HG02798 (cell line): Measurements from ENCODE around the gene FLNB.

Experiments
- ATAC-seq: cut with Tn5 transposase; IDR thresholded peaks from one replicate; pipeline ENCODE4 v1.9.1; 2021; ENCODE audit warnings: mild to moderate bottlenecking; ENCODE audit not compliant: unreplicated experiment, poor library complexity

FLNB gene

DNA sequence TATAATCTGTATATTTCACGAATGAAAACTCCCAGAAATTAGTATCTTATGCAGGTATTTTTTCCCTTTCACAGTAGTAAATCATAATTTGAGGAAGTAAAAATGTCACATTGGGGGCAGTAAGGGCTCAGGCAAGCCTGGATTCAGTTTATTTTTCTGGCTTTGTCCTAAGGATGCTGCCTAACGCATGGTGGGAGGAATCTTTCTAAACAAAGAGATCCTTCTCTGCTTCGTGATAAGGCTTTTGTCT is 166.9 kb downstream of the FLNB start:
- ATAC-seq = no peak

DNA sequence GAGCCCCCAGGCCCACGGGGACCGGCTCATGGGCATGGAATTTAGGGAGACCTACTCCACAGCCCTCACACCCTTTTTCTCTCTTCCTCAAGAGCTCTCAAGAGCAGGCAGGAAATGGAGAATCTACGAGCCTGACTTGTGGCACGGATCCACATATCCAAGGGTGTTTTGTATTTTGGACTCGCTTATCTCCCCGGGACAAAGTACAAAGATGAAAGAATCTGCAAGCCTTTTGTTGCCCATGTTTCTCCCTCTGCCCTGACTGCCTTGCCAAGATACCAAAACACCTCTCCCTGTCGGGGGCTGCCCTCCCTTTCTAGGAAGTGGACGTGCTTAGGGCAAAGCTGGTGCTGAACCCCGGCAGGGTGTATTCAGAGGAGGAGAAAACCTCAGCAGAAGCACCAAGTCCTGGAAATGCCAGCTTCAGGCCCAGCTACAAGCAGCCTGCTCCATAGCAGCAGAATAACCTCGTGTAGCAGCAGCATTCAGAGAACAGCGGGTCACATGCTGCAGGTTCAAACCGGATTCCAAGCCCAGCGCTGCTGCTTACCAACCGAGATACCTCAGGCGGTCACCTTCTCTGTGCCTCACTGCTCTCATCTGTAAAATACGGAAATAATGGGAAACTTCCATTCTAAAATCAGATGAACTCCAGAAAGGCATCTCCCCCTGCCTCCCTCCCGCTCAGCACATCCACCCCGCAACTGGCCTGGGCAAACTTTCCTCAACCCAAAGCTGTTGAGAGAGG is 167.4 kb downstream of the FLNB start:
- no peak for ATAC-seq

DNA sequence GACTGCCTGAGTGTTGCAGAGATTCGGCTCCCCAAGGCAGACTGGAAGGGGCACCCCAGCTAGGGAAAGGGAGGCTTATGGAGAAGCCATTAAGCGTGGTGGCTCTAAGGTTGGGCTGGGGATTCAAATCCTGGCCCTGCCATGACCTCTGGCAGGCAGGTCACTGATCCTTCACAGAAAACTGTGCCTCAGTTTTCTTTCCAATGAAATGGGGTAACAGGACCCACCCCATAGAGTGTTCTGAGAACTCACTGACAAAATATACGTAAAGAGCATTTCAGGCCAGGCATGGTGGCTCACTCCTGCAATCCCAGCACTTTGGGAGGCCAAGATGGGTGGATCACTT is 167.9 kb downstream of the FLNB start:
- ATAC-seq = no peak

DNA sequence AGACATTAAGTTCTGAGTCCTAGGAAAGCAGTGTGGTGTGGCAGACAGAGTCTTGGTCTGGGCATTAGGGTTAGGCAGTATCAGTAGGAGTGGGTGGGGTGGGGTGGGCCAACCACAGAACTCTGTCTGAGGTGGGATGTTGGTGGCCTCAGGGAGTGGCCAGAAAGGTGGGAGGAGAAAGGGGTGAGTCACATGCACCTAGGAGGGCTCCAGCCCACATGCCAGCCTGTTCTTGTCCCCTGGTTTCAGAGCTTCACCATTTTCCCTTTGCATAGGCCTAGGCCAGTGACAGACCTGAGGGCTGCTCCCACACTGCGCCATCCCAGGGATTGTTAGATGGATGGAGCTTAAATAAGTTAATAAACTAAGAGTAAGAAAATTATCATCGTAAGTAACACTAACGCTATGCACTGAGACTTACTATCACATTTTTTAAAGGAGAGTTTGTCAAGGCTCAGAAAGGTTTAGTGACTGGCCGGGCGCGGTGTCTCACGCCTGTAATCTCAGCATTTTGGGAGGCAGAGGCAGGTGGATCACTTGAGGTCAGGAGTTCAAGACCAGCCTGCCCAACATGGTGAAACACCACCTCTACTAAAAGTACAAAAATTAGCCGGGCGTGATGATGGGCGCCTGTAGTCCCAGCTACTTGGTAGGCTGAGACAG is 168.7 kb downstream of the FLNB start:
- no peak for ATAC-seq

DNA sequence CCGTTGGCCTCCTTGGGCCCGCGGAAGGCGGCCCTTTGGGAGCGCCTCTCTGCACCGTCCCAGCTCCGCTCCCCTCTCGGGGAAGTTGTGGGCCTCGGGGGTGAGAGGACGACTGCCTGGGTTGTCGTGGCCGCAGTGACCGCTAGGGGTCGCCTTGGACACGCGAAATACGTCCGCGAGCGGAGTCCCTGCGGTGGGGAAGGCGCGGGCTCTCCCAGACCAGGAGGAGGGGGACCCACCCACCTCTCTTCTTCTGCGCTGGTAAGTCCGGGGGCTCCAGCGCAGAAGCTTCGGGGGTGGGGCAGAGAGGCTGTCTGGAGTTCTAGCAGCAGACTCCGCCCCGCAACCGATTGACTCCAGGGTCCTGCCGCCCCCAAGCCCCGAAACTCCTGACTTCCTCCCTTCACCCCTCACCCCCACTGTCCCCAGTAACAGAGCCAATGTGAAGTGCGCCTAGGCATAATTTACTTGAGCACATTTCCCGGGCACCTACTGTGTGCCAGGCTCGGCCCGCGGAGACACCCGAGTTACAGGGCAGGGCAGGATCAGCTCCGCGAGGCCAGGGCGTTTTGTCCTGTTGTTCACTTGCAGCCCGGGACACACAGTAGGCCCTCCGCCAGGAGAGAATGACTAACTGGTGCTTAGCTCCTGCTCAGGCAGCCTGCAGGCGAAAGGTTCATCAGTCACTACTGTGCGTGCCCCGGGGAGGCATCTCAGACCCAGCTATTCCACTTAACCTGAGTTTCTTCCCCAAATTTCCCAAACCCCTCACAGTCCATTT is 169.7 kb downstream of the FLNB start:
- ATAC-seq = peak; percentile 89

DNA sequence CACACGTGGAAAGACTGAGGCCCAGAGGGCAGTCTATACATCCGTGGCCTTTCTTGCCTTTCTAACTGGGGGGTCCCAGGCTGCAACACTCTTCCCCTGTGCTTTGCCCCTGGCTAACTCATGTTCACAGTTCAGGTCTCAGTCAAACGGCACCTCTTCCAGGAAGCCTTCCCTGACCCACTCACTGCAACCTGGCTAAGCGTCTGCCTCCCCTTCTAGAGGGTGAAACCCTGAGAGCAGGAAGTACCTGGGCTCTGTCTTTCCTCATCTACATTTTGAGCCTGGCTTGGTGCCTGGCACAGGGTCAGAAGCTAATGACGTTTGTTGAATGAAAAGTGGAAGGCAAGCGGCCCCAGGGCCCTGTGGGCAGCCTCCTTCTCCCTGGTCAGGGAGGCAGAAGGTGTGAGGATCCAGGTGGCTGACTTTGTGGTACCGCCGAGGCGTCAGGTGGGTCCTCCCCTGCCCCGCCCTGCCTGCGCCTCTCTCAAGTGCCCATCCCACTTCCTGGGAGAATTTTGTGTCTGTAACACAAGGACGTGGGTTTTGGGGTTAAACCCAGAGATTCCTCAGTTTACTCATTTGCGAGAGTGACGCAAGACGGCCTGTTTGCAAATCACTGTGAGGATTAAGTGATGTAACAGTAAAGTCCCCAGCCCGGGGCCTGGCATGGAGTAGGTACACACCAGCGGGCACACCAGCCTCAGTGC is 170.5 kb downstream of the FLNB start:
- ATAC-seq = no peak

DNA sequence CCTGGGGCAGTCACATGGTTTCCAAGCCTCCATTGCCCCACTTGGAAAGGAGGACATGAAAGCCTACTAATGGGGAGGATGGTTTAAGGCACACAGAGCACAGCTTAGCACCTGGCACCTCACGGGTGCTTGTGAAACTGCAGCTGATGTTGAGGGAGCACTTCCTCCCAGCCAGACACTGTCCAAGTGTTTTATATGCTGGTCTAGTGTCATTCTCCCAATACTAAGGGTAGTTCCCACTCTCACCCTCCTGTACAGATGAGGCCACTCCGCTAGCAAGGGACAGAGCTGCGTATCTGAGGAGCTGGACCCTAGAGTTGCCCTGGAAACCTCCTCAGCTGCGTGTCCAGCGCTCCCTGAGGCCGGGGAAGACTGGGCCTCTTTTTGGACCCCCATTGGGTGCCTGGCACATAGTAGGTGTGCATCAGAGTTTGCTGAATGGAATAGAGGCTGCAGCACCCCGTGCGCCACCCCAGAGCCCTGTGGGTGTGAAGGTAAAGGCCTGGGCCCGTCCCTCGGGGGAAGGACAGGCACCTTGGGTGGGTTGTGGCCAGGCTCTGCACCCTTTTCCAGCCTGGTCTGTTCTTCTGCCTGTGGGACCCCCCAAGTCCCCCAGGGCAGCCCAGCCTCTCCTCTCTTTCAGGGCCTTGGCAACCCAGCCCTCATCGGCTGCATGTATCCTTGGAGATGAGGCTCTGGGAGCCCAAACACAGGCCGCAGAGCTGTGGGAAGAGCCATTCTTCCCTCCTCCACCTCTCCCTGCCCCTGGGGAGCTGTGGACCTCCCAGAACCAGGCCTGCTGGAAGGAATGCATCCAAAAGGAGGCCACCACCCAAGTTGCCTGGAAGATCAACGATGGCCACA is 171.2 kb downstream of the FLNB start:
- no peak for ATAC-seq

DNA sequence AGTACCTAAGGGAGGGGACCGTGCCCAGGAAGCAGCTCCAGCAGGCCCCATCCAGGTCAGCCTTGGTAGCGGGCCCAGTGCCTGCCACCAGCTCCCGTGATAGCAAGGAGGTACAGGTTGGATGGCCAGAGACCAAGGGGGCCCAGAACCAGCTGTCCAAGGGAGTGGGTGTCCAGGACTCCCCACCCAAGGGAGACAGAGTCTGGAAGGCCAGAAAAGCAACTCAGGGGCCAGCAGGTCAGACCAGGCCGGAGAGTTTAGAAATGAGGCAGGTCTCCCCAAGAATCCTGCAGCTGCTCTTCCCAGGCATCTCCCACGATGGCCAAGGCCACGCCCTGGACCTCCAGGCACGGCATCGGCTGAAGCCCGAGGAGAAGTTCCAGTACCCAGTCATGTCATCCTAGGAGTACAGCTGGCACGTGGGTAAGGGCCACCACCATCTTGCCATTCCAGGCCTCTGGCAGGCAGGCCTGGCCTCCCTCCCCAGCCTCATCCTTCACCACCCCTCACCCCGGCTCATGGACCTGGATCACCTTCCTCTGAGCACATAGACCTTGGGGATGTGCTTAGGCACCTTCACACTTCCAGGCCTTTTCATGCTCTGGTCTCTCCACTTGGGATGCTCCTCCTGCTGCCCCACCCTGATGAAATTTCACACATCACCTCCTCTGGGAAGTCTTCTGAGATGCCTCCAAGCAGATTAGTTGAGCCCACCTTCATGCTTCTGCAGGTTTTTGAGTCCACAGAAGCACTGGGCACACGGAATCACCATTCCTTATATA is 172.1 kb downstream of the FLNB start:
- no peak for ATAC-seq

DNA sequence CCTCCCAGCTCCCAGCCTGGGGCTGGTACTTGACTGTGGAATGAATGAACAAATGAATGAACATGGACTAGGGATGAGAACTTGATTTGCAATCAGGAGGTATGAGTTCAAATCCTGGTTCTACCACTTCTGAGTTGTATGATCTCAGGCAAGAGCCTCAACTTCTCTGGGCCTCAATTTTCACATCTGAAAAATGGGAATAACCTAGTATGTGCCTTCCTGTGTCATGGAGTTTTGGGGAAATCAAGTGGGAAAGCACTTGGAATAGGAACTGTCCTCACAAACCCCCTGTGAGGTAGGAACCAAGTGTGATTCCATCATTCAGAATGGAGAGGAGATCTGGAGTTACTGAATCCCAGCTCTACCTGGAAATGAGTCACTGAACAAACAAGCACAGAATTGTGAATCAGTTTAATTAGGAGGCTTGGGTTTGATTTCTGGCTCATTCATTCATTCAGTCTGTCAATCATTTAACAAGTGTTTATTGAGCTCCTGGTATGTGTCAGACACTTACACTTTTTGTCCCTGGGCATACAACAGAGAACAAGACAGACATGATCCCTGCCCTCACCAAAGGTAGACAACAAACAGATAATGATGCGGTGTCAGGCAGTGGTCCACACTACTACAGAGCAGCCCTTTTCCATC is 172.8 kb downstream of the FLNB start:
- no peak for ATAC-seq

DNA sequence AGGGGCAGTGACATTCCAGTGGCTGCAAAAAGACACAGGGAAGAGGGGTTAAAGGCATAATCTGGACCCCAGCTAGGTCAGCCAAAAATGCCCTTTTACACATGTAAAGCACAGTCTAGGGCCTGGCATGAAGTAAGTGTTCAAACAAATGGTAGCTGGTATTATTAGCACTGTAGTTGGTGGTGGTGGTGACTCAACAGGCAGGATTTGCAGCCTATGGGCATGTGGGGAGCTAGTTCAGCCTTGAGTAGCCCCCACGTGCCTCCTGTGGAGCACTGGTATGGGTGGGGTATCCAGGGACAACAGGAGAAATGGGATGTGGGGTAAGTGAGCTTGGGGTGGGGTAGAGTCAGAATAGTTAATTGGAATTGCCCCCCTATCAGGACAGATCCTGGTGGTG is 175.0 kb downstream of the FLNB start:
- no peak for ATAC-seq

DNA sequence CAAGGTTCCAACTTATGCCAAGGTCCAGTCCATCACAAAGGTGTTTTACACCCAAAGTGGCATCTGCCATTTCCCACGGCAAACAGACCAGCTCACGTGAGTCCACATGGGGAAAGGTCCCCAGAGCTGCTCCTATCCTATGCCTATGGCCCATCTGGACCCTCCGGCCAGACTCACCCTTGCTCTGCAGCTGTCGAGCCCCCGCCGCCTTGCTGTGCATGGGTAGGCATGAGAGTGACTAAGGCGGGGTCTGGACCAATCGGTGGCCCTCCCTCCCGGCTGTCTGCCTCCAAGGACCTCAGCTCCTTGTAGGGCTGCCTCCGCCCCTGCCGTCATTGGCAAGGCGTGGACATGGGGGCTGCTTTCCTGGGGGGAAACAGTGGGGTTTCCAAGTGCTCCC is 175.7 kb downstream of the FLNB start:
- ATAC-seq = no peak

DNA sequence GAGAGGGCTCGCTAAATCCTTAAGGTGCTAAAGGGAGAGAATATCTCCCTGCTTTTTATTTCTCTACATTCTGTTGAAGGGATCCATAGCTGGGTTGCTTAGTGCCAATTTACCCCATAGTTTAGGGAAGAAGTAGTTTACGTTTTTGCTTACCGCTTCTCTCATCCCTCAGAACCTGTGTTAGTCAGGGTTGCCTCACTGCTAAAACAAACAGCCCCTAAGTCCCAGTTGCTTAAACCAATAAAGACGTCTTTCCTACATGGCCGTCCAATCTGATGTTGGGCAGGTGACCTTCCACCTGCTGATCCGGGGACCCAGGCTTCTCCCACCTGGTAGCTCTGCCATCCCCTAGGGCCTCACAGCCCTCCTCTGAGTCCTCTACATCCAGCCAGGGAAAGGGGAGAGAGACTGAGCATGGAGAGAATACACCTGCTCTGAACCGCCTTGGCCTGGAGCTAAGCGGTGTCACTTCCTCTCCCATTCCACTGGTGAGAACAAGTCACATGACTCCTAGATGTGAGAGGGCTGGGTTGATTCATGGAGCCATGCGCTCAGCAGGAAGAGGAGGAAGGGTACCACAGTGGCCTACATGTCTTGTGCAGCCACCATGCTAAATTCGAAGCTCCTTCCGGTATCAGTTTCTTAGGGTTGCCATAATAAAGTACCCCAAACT is 176.2 kb downstream of the FLNB start:
- ATAC-seq = no peak

DNA sequence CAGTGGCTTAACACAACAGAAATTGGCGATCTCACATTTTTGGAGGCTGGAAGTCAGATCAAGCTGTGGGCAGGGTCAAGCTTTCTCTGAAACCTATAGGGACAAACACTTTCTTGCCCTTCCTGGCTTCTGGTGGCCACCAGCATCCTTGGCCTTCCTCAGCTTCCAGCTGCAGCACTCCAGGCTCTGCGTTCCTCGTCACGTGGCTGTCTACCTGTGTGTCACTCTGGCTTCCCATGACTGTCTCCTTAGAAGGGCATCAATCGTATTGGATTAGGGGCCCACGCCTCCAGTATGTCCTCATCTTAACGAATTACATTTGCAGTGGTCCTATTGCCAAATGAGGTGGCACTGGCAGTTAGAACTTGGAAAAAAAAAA is 176.7 kb downstream of the FLNB start:
- no peak for ATAC-seq

DNA sequence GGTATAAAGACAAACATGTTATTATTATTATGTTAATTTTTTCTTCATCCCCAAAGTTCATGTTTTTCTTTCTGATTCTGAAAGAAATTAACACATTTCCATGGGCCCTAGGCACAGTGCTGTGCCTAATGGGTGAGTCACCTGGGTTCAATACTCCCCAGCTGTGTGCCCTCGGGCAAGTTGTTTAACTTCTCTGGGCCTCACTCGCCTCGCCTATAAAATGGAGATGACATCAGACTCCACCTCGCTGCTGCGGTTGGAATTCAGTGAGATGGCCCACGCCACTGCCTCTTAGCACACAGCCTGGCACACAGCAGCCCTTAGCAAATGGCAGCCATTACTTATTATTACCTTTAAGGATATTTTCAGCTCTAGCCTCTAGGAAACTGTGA is 179.9 kb downstream of the FLNB start:
- no peak for ATAC-seq

DNA sequence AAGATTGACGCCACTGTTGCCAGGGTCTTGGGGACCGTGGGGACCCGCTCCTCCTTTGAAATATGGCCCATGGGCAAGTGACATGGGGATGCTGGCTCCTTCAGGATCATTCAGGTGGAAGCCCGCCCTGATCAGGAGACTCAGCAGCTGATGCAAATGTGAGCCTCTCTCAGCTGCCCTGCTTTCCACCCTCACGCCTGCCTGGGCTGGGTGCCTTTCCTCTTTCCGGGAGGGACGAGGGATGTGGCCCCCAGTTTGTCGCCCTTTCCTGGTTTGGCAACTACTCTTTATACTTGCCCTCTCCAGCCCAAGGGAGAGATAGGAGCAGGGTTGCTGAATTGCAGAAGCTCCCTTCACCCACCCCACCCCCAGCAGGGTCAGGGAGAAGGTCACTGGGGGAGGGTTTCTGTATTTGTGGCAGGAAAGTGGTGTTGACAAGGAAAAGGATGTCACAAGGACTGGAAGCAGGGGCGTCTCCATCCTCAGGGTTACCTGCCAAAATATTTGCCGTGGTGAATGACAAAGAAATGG is 180.8 kb downstream of the FLNB start:
- no peak for ATAC-seq

DNA sequence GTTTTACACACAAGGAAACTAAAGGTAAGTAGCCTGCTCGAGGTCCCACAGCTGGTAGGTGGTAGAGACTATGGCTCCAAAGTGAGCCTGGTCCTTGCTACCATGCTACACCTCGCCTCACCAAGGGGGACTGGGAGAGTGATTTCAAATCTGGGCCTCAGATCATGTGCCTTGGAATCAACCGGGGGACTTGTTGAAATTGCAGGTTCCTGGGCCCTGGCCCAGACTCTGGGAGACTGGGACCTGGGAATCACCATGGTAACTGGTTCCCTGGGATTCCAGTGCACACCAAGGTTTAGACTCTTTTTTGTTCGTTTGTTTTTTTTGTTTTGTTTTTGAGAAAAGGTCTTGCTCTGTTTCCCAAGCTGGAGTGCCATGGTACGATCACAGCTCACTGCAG is 181.5 kb downstream of the FLNB start:
- no peak for ATAC-seq

DNA sequence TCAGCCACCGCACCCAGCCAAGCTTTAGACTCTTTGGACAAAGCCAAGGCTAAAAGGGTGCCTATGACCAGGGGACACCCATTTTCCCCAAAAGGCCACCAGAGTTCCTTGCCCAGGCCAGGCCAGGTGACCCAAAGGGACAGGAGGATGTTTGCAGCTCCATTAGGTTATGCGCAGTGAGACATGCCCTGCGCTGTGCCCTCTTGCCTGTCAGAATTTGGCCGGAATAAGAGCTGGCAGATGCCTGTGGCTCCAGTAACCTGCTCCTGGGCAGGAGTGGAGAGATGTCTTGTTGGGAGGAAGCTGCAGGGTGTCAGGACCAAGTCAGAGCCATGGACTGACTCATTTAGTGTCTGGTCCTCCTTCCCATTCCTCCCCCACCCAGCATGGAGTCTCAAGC is 182.1 kb downstream of the FLNB start:
- ATAC-seq = no peak

DNA sequence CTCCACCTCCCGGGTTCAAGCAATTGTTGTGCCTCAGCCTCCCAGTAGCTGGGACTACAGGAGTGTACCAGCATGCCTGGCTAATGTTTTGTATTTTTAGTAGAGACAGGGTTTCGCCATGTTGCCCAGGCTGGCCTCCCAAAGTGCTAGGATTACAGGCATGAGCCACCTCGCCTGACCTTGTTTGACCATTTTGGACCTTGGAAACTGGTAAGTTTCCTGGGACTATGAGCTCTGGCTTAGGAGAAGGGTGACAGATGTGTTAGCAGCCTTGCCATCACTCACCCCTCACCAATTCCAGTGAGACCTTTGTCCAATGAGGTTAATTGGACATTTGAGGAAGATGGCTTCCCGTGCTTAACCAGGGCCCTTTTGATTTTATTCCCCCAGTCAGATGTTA is 182.7 kb downstream of the FLNB start:
- no peak for ATAC-seq
